ENCODE measurements around the gene GATA1.
A peak's percentile ranks its signal among the peaks of the same experiment; 100 is the strongest.

The GATA1 gene

GRCh38 chrX:48801280-48802088, 15.1 kb downstream of the GATA1 start, which contains the start of gene HDAC6:
TSS of gene HDAC6 (plus strand) at chrX:48802067. CDS start at chrX:48802693, 626 bp downstream.
- POLR2A ChIA-PET, result no interaction called here

GRCh38 chrX:48802089-48802904, 15.9 kb downstream of the GATA1 start:
- ChIA-PET POLR2A (no interaction called here), CTCF (no interaction called here)
- no peak for TF ChIP-seq CTCF (IDR thresholded peaks at IDR 0.05; ENCODE audit: insufficient read depth, low read length, missing control alignments)
- H3K4me3 ChIP-seq (ENCODE audit: low read depth, low read length), result peak overlapping the region; percentile 71
- DNase-seq (ENCODE audit: low read depth, low spot score), result peak; percentile 12

More at GRCh38 chrX:48801280-48802088, 15.1 kb downstream of the GATA1 start, which contains the start of gene HDAC6:
- CTCF ChIA-PET, result no interaction called here
- no peak for TF ChIP-seq CTCF (IDR thresholded peaks at IDR 0.05; ENCODE audit: insufficient read depth, low read length, missing control alignments)
- peak within 1 kb of the TSS; percentile 73 for H3K4me3 ChIP-seq (ENCODE audit: low read depth, low read length)
- peak; percentile 86 for DNase-seq (ENCODE audit: low read depth, low spot score)

- POLR2A ChIA-PET, result no interaction called here
- CTCF ChIA-PET, result no interaction called here
- peak overlapping the region; percentile 71 for H3K4me3 ChIP-seq (ENCODE audit: low read depth, low read length)
- DNase-seq (ENCODE audit: low read depth, low spot score), result no peak
- TF ChIP-seq CTCF (IDR thresholded peaks at IDR 0.05; ENCODE audit: insufficient read depth, low read length, missing control alignments), result no peak
Observed at GRCh38 chrX:48802905-48803200, 16.5 kb downstream of the GATA1 start.

GRCh38 chrX:48806081-48806480, 19.7 kb downstream of the GATA1 start:
- DNase-seq (ENCODE audit: low read depth, low spot score), result no peak
- TF ChIP-seq CTCF (IDR thresholded peaks at IDR 0.05; ENCODE audit: insufficient read depth, low read length, missing control alignments), result no peak
- no peak overlapping the region for H3K4me3 ChIP-seq (ENCODE audit: low read depth, low read length)
- CTCF ChIA-PET, result no interaction called here
- POLR2A ChIA-PET, result no interaction called here

- no peak for DNase-seq (ENCODE audit: low read depth, low spot score)
- no peak overlapping the region for H3K4me3 ChIP-seq (ENCODE audit: low read depth, low read length)
- no peak for TF ChIP-seq CTCF (IDR thresholded peaks at IDR 0.05; ENCODE audit: insufficient read depth, low read length, missing control alignments)
- ChIA-PET CTCF (no interaction called here), POLR2A (no interaction called here)
Observed at GRCh38 chrX:48813644-48814043, 27.3 kb downstream of the GATA1 start.

- ChIA-PET POLR2A (no interaction called here), CTCF (no interaction called here)
- no peak for DNase-seq (ENCODE audit: low read depth, low spot score)
- H3K4me3 ChIP-seq (ENCODE audit: low read depth, low read length), result no peak overlapping the region
- TF ChIP-seq CTCF (IDR thresholded peaks at IDR 0.05; ENCODE audit: insufficient read depth, low read length, missing control alignments), result no peak
Observed at GRCh38 chrX:48814722-48815121, 28.3 kb downstream of the GATA1 start.
